Vagina (tissue), 2 donors: ENCODE data around the gene MPP2.

Experiments
- CTCF ChIP-seq, 3 experiments: fragments of 450-650 bp in 2 of 3; fragments of 200-600 bp in 1 of 3; sonication (generic) in 1 of 3; IDR thresholded peaks; one replicate each; pipeline ENCODE4 v1.5.1; 2017 to 2019; ENCODE audit warnings: antibody characterized with exemption in 3 of 3, mild to moderate bottlenecking in 2 of 3, moderate library complexity in 2 of 3
- POLR2A ChIP-seq, 2 donors: fragments of 450-650 bp; IDR thresholded peaks; one replicate each; pipeline ENCODE4 v1.6.1; 2017; ENCODE audit warnings: antibody characterized with exemption in 2 of 2, mild to moderate bottlenecking in 2 of 2, moderate library complexity in 2 of 2
- POLR2AphosphoS5 ChIP-seq, 2 donors: sonication (generic); formaldehyde crosslinking; IDR thresholded peaks; one replicate each; pipeline ENCODE4 v1.9.0; 2017; ENCODE audit warnings: antibody characterized with exemption in 2 of 2, mild to moderate bottlenecking in 2 of 2, low read depth in 1 of 2; ENCODE audit not compliant: insufficient read depth in 1 of 2

DNA sequence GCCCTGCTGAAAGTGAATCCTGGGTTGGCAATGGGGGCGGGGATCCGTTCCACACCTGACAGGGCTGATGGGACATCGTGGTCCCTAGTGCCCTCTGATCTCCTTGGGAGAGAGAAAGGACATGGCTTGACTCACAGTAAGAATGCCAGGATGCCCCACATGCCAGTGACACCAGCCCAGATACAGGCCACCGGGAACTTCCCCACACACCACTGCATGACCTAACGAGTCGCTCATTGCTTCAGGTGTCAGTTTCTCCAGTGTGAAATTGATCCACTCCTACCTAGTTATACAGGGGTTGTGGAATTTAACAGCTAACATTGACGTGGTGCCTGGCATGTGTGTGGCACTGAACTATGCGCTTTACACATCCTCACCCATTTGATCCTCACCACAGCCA is 52.8 kb downstream of the MPP2 start:
- TF ChIP-seq CTCF (IDR thresholded peaks at IDR 0.05) (no peak), POLR2AphosphoS5 (IDR thresholded peaks at IDR 0.05; ENCODE audit: insufficient read depth in 1 of 2, low read depth in 1 of 2) (no peak), POLR2A (IDR thresholded peaks at IDR 0.05) (no peak)
